IMR-90 (cell line): ENCODE results near the gene ZFP92. TPM values are rescaled to one million over a fixed set of nuclear protein-coding genes. Genes with fewer than 3 reads are reported as not detected.

Experiments
- ATAC-seq: fragments of 200-7000 bp; cut with Tn5 transposase; 2 replicates; pipeline ENCODE4 v1.9.1; 2020; ENCODE audit warnings: low read depth, mild to moderate bottlenecking, moderate library complexity
- BruUV-seq: library from RNA; stranded (reverse); fragments of 400-500 nt; replicated peaks from 2 replicates; lab custom pipeline; 2021; lab: Mats Ljungman, UMichigan
- CTCF ChIA-PET: fragments of 300-600 bp; formaldehyde crosslinking; extraction: SDS; loops from one replicate; lab custom pipeline; 2021; ENCODE audit warnings: antibody characterized with exemption; lab: Yijun Ruan, JAX
- POLR2A ChIA-PET: fragments of 300-600 bp; sonication (Branson Sonifier 250); formaldehyde crosslinking; loops from one replicate; lab custom pipeline; 2022; ENCODE audit warnings: antibody characterized with exemption; ENCODE audit not compliant: unreplicated experiment; lab: Charles Lee
- DNase-seq: peaks from one replicate; pipeline ENCODE4 v3.0.0; 2013
- H2AFZ ChIP-seq: replicated peaks from 2 replicates; pipeline ENCODE3; 2013; ENCODE audit warnings: low read length, mild to moderate bottlenecking; ENCODE audit not compliant: poor library complexity
- H2AK5ac ChIP-seq: 2 replicates; pipeline ENCODE4 v1.6.1; 2013; ENCODE audit warnings: low read depth, low read length, inconsistent platforms
- H2AK9ac ChIP-seq: replicated peaks from 2 replicates; pipeline ENCODE3; 2013; ENCODE audit warnings: mild to moderate bottlenecking, low read depth, low read length, moderate library complexity; ENCODE audit not compliant: poor library complexity
- H2BK120ac ChIP-seq: 2 replicates; pipeline ENCODE4 v1.6.1; 2013; ENCODE audit warnings: low read depth, low read length, inconsistent platforms
- H2BK15ac ChIP-seq: 3 replicates; pipeline ENCODE4 v1.6.1; 2013; ENCODE audit warnings: low read depth, low read length, inconsistent platforms
- H2BK20ac ChIP-seq: 2 replicates; pipeline ENCODE4 v1.6.1; 2013; ENCODE audit warnings: low read depth, mild to moderate bottlenecking, inconsistent platforms, low read length, moderate library complexity
- H2BK5ac ChIP-seq: 2 replicates; pipeline ENCODE4 v1.6.1; 2013; ENCODE audit warnings: mild to moderate bottlenecking, low read depth, low read length, inconsistent platforms; ENCODE audit not compliant: poor library complexity, severe bottlenecking
- H3K14ac ChIP-seq: replicated peaks from 2 replicates; pipeline ENCODE4 v1.6.1; 2013; ENCODE audit warnings: low read depth, low read length, inconsistent platforms
- H3K18ac ChIP-seq: 2 replicates; pipeline ENCODE4 v1.6.1; 2013; ENCODE audit warnings: low read depth, low read length, control low read depth
- H3K23ac ChIP-seq: 2 replicates; pipeline ENCODE4 v1.6.1; 2013; ENCODE audit warnings: low read depth, low read length, inconsistent platforms
- H3K27ac ChIP-seq: 2 replicates; pipeline ENCODE4 v1.5.1; 2013; ENCODE audit warnings: mild to moderate bottlenecking, control low read depth, low read length; ENCODE audit not compliant: insufficient read depth
- H3K27me3 ChIP-seq: 2 replicates; pipeline ENCODE4 v1.6.1; 2013; ENCODE audit warnings: low read length; ENCODE audit not compliant: control insufficient read depth, insufficient read depth
- H3K36me3 ChIP-seq: 2 replicates; pipeline ENCODE4 v1.6.1; 2013; ENCODE audit warnings: low read length, mixed read lengths; ENCODE audit not compliant: control insufficient read depth, insufficient read depth
- H3K4ac ChIP-seq: 2 replicates; pipeline ENCODE4 v1.6.1; 2013; ENCODE audit warnings: low read depth, low read length, inconsistent platforms
- H3K4me1 ChIP-seq: 2 replicates; pipeline ENCODE4 v1.6.1; 2013; ENCODE audit warnings: low read length, mixed read lengths; ENCODE audit not compliant: control insufficient read depth, insufficient read depth
- H3K4me2 ChIP-seq: 2 replicates; pipeline ENCODE4 v1.6.1; 2013; ENCODE audit warnings: low read depth, mild to moderate bottlenecking, control low read depth, low read length, moderate library complexity
- H3K4me3 ChIP-seq: 2 replicates; pipeline ENCODE4 v1.5.1; 2013; ENCODE audit warnings: low read depth, mild to moderate bottlenecking, control low read depth, low read length, moderate library complexity; ENCODE audit not compliant: insufficient read depth
- H3K56ac ChIP-seq: 2 replicates; pipeline ENCODE4 v1.6.1; 2013; ENCODE audit warnings: low read length, inconsistent platforms; ENCODE audit not compliant: insufficient read depth; ENCODE audit errors: extremely low read depth
- H3K79me1 ChIP-seq, 2 experiments: 2 replicates each; pipeline ENCODE4 v1.6.1; 2013; ENCODE audit warnings: low read length in 2 of 2, inconsistent platforms in 1 of 2, low read depth in 1 of 2
- H3K9ac ChIP-seq: 2 replicates; pipeline ENCODE4 v1.6.1; 2013; ENCODE audit warnings: low read depth, low read length, control low read depth
- H3K9me1 ChIP-seq: 2 replicates; pipeline ENCODE4 v1.6.1; 2013; ENCODE audit warnings: low read length, inconsistent platforms; ENCODE audit not compliant: insufficient read depth
- H3K9me3 ChIP-seq: 2 replicates; pipeline ENCODE4 v1.6.1; 2013; ENCODE audit warnings: low read length; ENCODE audit not compliant: control insufficient read depth, insufficient read depth
- H4K20me1 ChIP-seq: 2 replicates; pipeline ENCODE4 v1.6.1; 2013; ENCODE audit warnings: low read length, inconsistent platforms; ENCODE audit not compliant: insufficient read depth
- H4K5ac ChIP-seq: 2 replicates; pipeline ENCODE4 v1.6.1; 2013; ENCODE audit warnings: mild to moderate bottlenecking, low read depth, low read length, control low read depth
- H4K8ac ChIP-seq, 2 experiments: 2 replicates each; pipeline ENCODE4 v1.6.1; 2013; ENCODE audit warnings: low read depth in 2 of 2, low read length in 2 of 2, control low read depth in 1 of 2, inconsistent platforms in 1 of 2
- H4K91ac ChIP-seq: 2 replicates; pipeline ENCODE4 v1.6.1; 2013; ENCODE audit warnings: low read depth, low read length, inconsistent platforms; ENCODE audit not compliant: insufficient read depth
- BHLHE40 ChIP-seq: fragments of 150-350 bp; IDR thresholded peaks from 2 replicates; pipeline ENCODE4 v1.6.1; 2016; ENCODE audit warnings: mild to moderate bottlenecking, low read depth, low read length
- CHD1 ChIP-seq: IDR thresholded peaks from 2 replicates; pipeline ENCODE4 v1.6.1; 2012; ENCODE audit warnings: low read depth, low read length, improper control_type of control experiment
- FOS ChIP-seq: fragments of 150-350 bp; IDR thresholded peaks from 2 replicates; pipeline ENCODE4 v1.6.1; 2016; ENCODE audit warnings: low read depth, low read length
- MAZ ChIP-seq: IDR thresholded peaks from 2 replicates; pipeline ENCODE4 v1.6.1; 2012; ENCODE audit warnings: low read depth, mild to moderate bottlenecking, low read length, improper control_type of control experiment, moderate library complexity, borderline replicate concordance
- RCOR1 ChIP-seq: IDR thresholded peaks from 2 replicates; pipeline ENCODE4 v1.6.1; 2012; ENCODE audit warnings: mild to moderate bottlenecking, low read length, improper control_type of control experiment; ENCODE audit not compliant: insufficient replicate concordance
- RFX5 ChIP-seq: IDR thresholded peaks from 2 replicates; pipeline ENCODE4 v1.8.0; 2012; ENCODE audit warnings: low read depth, mild to moderate bottlenecking, low read length, moderate library complexity
- SMC3 ChIP-seq: fragments of 150-350 bp; IDR thresholded peaks from 2 replicates; pipeline ENCODE4 v1.6.1; 2016; ENCODE audit warnings: low read depth, mild to moderate bottlenecking, antibody characterized with exemption, low read length, moderate library complexity
- WGBS, 2 experiments: methylation state at CpG; one replicate each; pipeline versions ENCODE4 v1.1.5 to v1.1.7; 2013; ENCODE audit warnings: missing lambda C conversion rate in 2 of 2; ENCODE audit not compliant: insufficient read length in 1 of 2; ENCODE audit errors: extremely low coverage in 2 of 2; 5-methylcytosine and 5-hydroxymethylcytosine counted together
- dilution Hi-C: fragments of 300-500 bp; cut with HindIII; formaldehyde crosslinking; loops from one replicate; pipeline ENCODE4 v1.14.3; 2018; ENCODE audit warnings: low sequenced_read_pairs; ENCODE audit not compliant: unreplicated experiment
- in situ Hi-C: fragments of 300-500 bp; cut with MboI; formaldehyde crosslinking; loops from 3 replicates; pipeline ENCODE4 v1.14.3; 2019; ENCODE audit warnings: low sequenced_read_pairs, inconsistent platforms, mixed read lengths
- intact Hi-C: fragments of 100-400 bp; cut with micrococcal nuclease; formaldehyde crosslinking; loops from 2 replicates; pipeline ENCODE4 v1.10.0; 2022
- polyA plus RNA-seq, 3 experiments: library from polyadenylated mRNA; depleted of rRNA; stranded (reverse); fragments of >200 nt; gene quantifications; 2 replicates each; pipeline ENCODE4 v1.2.3, GENCODE V29; 2012; ENCODE audit warnings: low replicate concordance in 1 of 3
- total RNA-seq: library from RNA; depleted of rRNA; stranded (reverse); fragments of >200 nt; gene quantifications from 2 replicates; pipeline ENCODE4 v1.2.3, GENCODE V29; 2012
- TF ChIP-seq, protein P1 (sequence below): conservative IDR thresholded peaks from 2 replicates; pipeline ENCODE4 v1.5.1; 2012; ENCODE audit warnings: mild to moderate bottlenecking, low read depth, low read length, improper control_type of control experiment

The ZFP92 gene
- total and polyA plus RNA-seq, 2 of the 4 experiments (the other 2 are of a cell fraction): under 0.01 to 0.03 TPM

DNA sequence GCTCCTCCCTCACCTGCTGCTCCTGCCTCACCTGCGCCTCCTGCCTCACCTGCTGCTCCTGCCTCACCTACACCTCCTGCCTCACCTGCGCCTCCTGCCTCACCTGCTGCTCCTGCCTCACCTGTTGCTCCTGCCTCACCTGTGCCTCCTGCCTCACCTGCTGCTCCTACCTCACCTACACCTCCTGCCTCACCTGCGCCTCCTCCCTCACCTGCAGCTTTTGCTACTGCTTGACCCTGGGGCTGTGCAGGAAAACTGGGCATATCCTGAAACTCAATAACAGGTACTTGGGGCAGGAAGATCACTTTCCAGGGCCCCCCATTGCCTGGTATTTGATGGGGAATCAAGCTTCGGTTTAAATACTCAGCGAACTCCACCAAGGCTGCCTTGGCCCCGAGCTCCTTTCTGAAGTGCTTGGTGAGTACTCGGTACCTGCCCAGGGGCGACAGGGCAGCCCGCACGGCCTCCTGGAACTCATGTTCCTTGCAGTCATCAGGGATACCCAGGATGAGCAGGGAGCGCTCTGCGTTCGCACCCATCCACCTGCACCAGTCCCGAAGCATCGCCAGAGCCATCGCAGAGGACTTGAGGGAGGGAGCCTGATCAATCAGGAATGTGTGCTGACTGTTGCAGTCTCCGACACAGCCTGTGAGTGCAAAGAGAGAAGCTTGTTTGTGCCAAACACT is 12.9 kb upstream of the ZFP92 start:
- H3K4me3 ChIP-seq: no peak overlapping the region
- no peak overlapping the region for H2AFZ ChIP-seq
- BruUV-seq: no TSS peak
- no peak overlapping the region for H4K91ac ChIP-seq
- no peak overlapping the region for H3K56ac ChIP-seq
- no peak overlapping the region for H3K27ac ChIP-seq
- no peak overlapping the region for H4K5ac ChIP-seq
- H2BK20ac ChIP-seq: no peak overlapping the region
- no peak for TF ChIP-seq MAZ
- TF ChIP-seq CHD1: no peak
- TF ChIP-seq, protein P1, sequence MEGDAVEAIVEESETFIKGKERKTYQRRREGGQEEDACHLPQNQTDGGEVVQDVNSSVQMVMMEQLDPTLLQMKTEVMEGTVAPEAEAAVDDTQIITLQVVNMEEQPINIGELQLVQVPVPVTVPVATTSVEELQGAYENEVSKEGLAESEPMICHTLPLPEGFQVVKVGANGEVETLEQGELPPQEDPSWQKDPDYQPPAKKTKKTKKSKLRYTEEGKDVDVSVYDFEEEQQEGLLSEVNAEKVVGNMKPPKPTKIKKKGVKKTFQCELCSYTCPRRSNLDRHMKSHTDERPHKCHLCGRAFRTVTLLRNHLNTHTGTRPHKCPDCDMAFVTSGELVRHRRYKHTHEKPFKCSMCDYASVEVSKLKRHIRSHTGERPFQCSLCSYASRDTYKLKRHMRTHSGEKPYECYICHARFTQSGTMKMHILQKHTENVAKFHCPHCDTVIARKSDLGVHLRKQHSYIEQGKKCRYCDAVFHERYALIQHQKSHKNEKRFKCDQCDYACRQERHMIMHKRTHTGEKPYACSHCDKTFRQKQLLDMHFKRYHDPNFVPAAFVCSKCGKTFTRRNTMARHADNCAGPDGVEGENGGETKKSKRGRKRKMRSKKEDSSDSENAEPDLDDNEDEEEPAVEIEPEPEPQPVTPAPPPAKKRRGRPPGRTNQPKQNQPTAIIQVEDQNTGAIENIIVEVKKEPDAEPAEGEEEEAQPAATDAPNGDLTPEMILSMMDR: no peak
- TF ChIP-seq RFX5: no peak
- no peak for TF ChIP-seq SMC3
- TF ChIP-seq RCOR1: no peak
- no peak for TF ChIP-seq FOS
- TF ChIP-seq BHLHE40: no peak
- no peaks in the 10 kb centered on the region for H3K36me3 ChIP-seq
- H4K8ac ChIP-seq: no peak overlapping the region
- no peak overlapping the region for H2AK5ac ChIP-seq
- no peak overlapping the region for H2AK9ac ChIP-seq
- dilution Hi-C loops (no loop called here), in situ Hi-C loops (no loop called here), intact Hi-C loops (no loop called here)
- H4K20me1 ChIP-seq: no peaks in the 10 kb centered on the region
- peaks cover 8% of the 10 kb centered on the region; the same call in 1 of the 2 replicates for H3K27me3 ChIP-seq
- no peaks in the 10 kb centered on the region for H3K4me1 ChIP-seq
- no peak overlapping the region for H2BK5ac ChIP-seq
- no peak overlapping the region for H3K23ac ChIP-seq
- H2BK120ac ChIP-seq: no peak overlapping the region
- ChIA-PET CTCF (no interaction called here), POLR2A (no interaction called here)
- H3K79me1 ChIP-seq: no peaks in the 10 kb centered on the region
- 100% methylated on average over 1 of the region's 17 CpGs; no CpG with 5 or more reads in 1 of the 2 experiments for WGBS, 2 experiments
- no peaks in the 10 kb centered on the region for H3K9me1 ChIP-seq
- no peaks in the 10 kb centered on the region; the same call in 1 of the 2 replicates for H3K9me3 ChIP-seq
- no peak overlapping the region for H2BK15ac ChIP-seq
- no peak overlapping the region for H3K9ac ChIP-seq
- H3K14ac ChIP-seq: no peak overlapping the region
- H3K18ac ChIP-seq: no peak overlapping the region
- ATAC-seq (no peak), DNase-seq (no peak)
- H3K4me2 ChIP-seq: no peak overlapping the region
- no peak overlapping the region for H3K4ac ChIP-seq
